A549 treated with CpdA at 1 μM for 4 hours (cell line): ENCODE measurements around the gene TXLNA. TPM values are rescaled to one million over a fixed set of nuclear protein-coding genes. Genes with fewer than 3 reads are reported as not detected.

ENCODE experiments used
- total RNA-seq: library from RNA; stranded (reverse); fragments of 200-300 nt; extraction: Qiagen RNA extraction; gene quantifications from 5 replicates; pipeline ENCODE4 v1.2.3, GENCODE V29; 2022; ENCODE audit warnings: low read depth

The TXLNA gene
- total RNA-seq, result 27.5 to 33.0 TPM (median 29.5 TPM) in 5 replicates

DNA sequence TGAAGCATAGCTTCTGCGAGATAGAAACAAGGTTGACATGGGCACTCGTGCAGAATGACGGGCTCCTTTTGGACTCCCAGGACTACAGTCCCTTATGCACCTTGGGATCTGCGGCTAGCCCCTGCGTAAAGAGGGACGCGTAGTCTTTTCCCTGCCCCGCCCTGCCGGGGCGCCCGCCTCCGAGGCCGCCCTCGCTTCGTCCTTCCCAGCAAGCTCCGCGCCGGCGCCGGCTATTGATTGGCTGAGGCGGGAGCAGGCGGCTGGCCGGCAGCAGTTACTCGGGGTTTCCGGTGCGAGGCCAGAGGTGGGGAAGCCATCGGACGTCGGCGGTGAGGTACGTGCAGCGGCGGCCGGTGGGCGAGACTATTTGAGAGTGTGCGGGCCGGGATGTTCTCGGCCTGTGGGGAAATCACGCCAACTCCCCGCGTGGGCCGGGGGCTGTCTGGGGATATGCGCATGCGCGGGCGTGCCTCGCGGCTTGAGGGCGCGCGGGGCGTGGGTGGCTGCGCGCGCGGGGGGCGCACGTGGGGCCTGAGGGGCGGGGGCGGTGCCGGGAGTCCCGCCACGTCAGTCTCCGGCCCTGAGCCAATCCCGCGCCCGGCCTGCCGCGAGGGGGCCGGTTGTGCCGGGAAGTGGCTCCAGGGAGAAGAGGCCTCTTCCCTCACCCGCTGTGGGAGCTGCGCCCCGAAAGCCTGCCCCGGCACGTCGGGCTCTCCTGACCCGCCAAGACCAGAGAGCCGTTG is at the start of gene TXLNA:
TSS of gene TXLNA (plus strand) at position 233 of the 743 bp plus-strand sequence. CDS start 671 bp downstream, outside the sequence.

DNA sequence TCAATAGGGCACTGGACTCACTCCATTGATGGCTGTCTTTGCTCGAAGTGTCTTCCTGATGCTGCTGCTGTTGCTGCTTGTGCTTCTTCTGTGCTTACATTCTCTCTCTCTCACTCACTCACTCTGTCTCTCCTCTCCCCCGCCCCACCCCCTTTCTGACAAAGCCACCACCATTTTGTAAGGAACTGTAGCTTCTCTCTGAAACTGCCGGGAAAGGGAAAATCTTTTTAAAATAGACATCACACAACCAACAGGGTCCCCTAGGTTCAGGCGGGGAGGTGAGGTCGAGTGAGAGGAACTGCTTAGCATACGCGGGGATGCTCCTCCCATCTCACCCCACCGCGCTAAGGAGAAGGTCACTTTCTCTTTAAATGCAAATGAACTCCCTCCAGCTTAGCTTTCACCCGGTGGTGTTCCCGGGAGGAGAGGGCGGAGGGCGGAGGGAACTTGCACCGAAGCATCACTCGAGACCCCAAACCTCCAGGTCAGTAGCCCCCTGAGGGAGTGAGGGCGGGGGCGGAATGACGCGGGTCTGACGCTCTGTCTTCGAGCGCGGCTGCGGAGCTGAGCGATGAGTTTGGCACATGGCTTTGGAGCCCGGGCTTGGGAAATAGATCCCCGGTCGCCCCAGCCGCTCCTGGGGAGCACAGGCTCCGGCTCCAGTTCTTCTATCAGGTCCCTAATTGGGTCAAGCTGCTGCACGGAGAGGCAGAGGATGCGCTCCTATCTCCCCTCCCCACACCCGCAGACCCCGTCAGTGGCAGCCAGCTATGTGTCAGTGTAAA is 20.9 kb downstream of the TXLNA start, which contains the start of gene CCDC28B:
TSS of gene CCDC28B (plus strand) at position 370 of the 785 bp plus-strand sequence. CDS start 1,341 bp downstream, outside the sequence.

DNA sequence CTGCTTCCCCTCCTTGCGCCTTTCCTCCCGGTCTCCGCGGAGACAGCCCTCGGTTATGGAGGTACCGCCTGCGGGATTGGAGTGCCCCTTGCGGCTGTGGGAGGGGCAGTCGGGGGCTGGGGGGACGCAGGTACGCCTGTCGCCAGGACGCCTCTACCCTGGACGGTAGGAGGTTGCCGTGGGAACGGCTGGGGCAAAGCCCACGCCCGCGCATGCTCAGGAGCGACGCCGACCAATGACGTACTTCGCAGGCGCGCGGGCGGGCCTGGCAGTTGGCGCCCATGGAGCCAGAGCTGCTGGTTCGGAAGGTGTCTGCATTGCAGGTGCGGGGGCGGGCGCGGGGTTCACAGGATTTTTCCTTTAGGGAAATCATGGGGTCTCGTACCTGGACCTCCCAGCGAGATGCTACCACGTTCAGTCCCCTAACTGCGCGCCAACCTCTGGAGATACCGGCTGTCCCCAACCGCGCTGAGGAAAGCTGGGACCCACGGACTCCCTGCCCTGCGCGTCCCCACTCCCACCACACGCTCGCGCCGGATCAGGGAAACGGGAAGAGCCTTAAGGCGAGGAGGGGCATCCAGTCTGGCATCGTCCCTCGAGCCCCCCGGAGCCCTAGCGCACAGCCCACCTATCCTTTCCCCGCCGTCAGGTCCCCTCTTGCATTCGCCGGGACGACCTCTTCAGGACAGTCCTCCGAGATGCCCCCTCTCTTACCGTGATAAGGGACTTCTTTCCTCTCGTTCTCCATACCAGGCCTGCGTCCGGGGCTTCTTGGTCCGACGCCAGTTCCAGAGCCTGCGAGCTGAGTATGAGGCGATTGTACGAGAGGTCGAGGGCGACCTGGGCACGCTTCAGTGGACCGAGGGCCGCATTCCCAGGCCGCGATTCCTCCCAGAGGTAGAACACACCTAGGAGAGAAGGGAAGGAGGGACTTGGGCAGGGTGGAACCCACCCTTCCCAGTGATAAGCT is 26.2 kb downstream of the TXLNA start, which contains the start of gene IQCC:
TSS of gene IQCC (plus strand) at position 271 of the 970 bp plus-strand sequence. CDS start at position 282, 11 bp downstream.

DNA sequence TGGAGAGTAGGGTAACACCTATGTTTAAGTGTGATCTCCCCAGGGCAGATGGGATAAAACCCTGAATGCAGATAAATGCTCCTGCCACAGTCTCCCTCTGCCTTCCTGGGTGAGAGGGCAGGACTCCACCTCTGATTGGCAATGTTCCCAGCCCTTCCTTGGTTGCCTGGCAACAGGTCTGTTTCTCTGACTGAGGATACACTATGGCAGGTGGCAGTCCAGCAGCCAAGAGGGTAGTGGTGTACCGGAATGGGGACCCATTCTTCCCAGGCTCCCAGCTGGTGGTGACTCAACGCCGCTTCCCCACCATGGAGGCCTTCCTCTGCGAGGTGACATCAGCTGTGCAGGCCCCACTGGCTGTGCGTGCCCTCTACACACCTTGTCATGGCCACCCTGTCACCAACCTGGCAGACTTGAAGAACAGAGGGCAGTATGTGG is 29.4 kb downstream of the TXLNA start, which contains the start of gene DCDC2B:
TSS of gene DCDC2B (plus strand) at position 199 of the 438 bp plus-strand sequence. CDS start at position 204, 5 bp downstream.

DNA sequence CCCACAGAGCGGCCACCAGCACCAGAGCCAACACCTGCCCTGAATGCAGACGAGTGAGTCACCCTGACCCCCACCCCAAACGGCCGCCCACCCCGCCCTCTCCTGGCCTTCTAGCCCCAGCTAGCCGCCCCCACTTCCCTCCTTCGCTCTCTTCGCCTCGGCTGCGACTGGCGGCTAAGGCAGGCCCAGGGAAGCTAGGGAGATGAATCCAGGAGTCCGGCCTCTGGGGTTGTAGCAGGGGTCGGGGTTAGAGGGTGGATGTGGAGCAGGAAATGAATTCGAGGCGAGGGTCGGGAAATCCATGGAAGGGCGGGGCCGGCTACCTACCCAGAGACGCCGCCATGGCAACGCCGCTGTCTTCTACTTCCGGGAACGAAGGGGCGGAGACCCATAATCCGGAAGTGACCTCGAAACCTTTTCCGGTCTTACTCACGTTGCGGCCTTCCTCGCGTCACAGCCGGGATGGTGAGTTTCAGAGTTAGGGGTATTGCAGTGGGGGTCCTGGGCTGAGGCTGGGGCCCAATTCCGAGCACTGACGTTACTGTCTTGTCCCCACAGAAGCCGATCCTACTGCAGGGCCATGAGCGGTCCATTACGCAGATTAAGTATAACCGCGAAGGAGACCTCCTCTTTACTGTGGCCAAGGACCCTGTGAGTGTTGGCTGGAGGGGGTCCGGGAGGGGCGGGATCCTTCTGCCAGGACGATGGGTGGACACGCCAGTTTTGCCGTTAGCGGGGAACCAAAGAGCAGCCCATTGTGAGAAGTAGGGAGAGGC is 42.7 kb downstream of the TXLNA start, which contains the start of the genes EIF3I and TMEM234:
TSS of gene EIF3I (plus strand) at position 428 of the 776 bp plus-strand sequence. CDS start at position 463, 35 bp downstream.
TSS of gene TMEM234 (minus strand) at position 374 of the 776 bp plus-strand sequence. CDS start at position 343, 31 bp downstream.

DNA sequence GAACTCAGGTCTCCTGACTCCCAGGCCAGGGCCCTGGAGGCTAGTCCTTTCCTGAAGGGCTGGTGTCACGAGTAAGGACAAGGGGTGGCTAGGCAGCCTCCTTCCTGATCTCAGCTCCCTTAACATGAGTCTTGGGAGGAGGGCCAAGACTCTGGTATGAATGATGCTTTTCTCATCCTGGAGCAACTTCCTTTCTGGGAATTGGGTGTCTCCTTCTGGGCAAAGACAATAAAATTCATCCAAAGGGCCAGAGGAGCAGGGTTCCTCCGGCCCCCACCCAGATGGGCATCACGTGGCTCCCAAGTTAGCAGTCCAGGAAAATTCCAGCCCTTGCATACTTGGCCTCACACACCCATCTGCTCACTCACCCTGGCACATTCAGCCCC is 67.4 kb downstream of the TXLNA start, which contains the start of gene FAM167B:
TSS of gene FAM167B (plus strand) at position 335 of the 386 bp plus-strand sequence. CDS start 200 bp downstream, outside the sequence.

Other genes with a start within 250 kb of the TXLNA start
- 190 to 235 TPM (median 209 TPM) in 5 replicates for gene PTP4A2, start 241.3 kb upstream of the TXLNA start, total RNA-seq
- 120 to 145 TPM (median 131 TPM) in 5 replicates for gene KHDRBS1, start 165.8 kb upstream of the TXLNA start, total RNA-seq
- gene TMEM39B, start 106.7 kb upstream of the TXLNA start, total RNA-seq, result 9.1 to 13.8 TPM (median 13.5 TPM) in 5 replicates
- 14.9 to 19.7 TPM (median 16.5 TPM) in 5 replicates for gene KPNA6, start 71.6 kb upstream of the TXLNA start, total RNA-seq
- gene CCDC28B, start 20.9 kb downstream of the TXLNA start, total RNA-seq, result 1.9 to 2.6 TPM (median 2.2 TPM) in 5 replicates
- gene IQCC, start 26.0 kb downstream of the TXLNA start, total RNA-seq, result 1.6 to 2.6 TPM (median 2.3 TPM) in 5 replicates
- gene DCDC2B, start 29.4 kb downstream of the TXLNA start, total RNA-seq, result not detected in 5 replicates
- 8.8 to 10.4 TPM (median 9.5 TPM) in 5 replicates for gene TMEM234, start 42.7 kb downstream of the TXLNA start, total RNA-seq
- gene EIF3I, start 42.7 kb downstream of the TXLNA start, total RNA-seq, result 268 to 302 TPM (median 287 TPM) in 5 replicates
- gene FAM167B, start 67.5 kb downstream of the TXLNA start, total RNA-seq, result 0.55 to 1.0 TPM (median 0.80 TPM) in 5 replicates
- gene LCK, start 71.6 kb downstream of the TXLNA start, total RNA-seq, result 0.03 TPM in 1 of 5 replicates, not detected in the others
- gene HDAC1, start 112.4 kb downstream of the TXLNA start, total RNA-seq, result 57.7 to 61.8 TPM (median 59.8 TPM) in 5 replicates
- gene MARCKSL1, start 156.6 kb downstream of the TXLNA start, total RNA-seq, result 62.0 to 76.8 TPM (median 74.0 TPM) in 5 replicates
- 2.9 to 5.4 TPM (median 3.8 TPM) in 5 replicates for gene FAM229A, start 182.8 kb downstream of the TXLNA start, total RNA-seq
- 0.07 TPM in 1 of 5 replicates, not detected in the others for gene TSSK3, start 182.9 kb downstream of the TXLNA start, total RNA-seq
- 19.5 to 22.6 TPM (median 22.2 TPM) in 5 replicates for gene BSDC1, start 214.8 kb downstream of the TXLNA start, total RNA-seq